HL-60 (cell line): ENCODE measurements around the gene CACNA1D.

ENCODE experiments used
- DNase-seq, 2 experiments: peaks; one replicate each; pipeline ENCODE4 v3.0.0-alpha.2; 2010 to 2020; ENCODE audit warnings: low read depth in 1 of 2, low spot score in 1 of 2
- H3K27ac ChIP-seq: fragments of 250-450 bp; sonication (Bioruptor Pico); replicated peaks from 2 replicates; pipeline ENCODE4 v1.5.1; 2020; ENCODE audit warnings: mild to moderate bottlenecking, moderate library complexity
- H3K27me3 ChIP-seq: fragments of 250-450 bp; sonication (Bioruptor Pico); 2 replicates; pipeline ENCODE4 v1.5.1; 2021; ENCODE audit warnings: mild to moderate bottlenecking, moderate library complexity; ENCODE audit not compliant: insufficient read depth, poor library complexity, severe bottlenecking
- H3K4me3 ChIP-seq: replicated peaks from 2 replicates; pipeline ENCODE4 v1.5.1; 2011; ENCODE audit warnings: mild to moderate bottlenecking, control low read depth, low read length; ENCODE audit not compliant: insufficient read depth
- CTCF ChIP-seq: IDR thresholded peaks from one replicate; pipeline ENCODE4 v1.5.1; 2011; ENCODE audit warnings: low read length, control low read depth, inconsistent platforms; ENCODE audit not compliant: insufficient read depth
- GABPA ChIP-seq: IDR thresholded peaks from 2 replicates; pipeline ENCODE4 v1.6.1; 2012; ENCODE audit warnings: low read depth
- POLR2AphosphoS5 ChIP-seq: IDR thresholded peaks from 2 replicates; pipeline ENCODE4 v1.6.1; 2012; ENCODE audit warnings: low read depth
- REST ChIP-seq: IDR thresholded peaks from 2 replicates; pipeline ENCODE4 v1.6.1; 2012; ENCODE audit warnings: low read depth; ENCODE audit not compliant: insufficient replicate concordance
- SPI1 ChIP-seq: IDR thresholded peaks from 2 replicates; pipeline ENCODE4 v1.6.1; 2012; ENCODE audit warnings: low read depth, mild to moderate bottlenecking, borderline replicate concordance

The CACNA1D gene

GRCh38 chr3:53616321-53616720 lies 121.9 kb downstream of the CACNA1D start:
- no peak for DNase-seq
- Histone ChIP-seq H3K27me3 (peaks cover 5% of the 10 kb centered on the region), H3K4me3 (no peak overlapping the region), H3K27ac (no peak overlapping the region)
- no peak for TF ChIP-seq CTCF
- TF ChIP-seq GABPA, result no peak
- TF ChIP-seq REST, result no peak
- no peak for TF ChIP-seq SPI1
- TF ChIP-seq POLR2AphosphoS5, result no peak

- TF ChIP-seq GABPA (no peak), REST (no peak), CTCF (no peak)
- DNase-seq, result no peak
- Histone ChIP-seq H3K4me3 (no peak overlapping the region), H3K27ac (no peak overlapping the region), H3K27me3 (peaks cover 10% of the 10 kb centered on the region)
These were observed 122.8 kb downstream of the CACNA1D start for GRCh38 chr3:53616971-53617892.

GRCh38 chr3:53617893-53618523 lies 123.6 kb downstream of the CACNA1D start:
- peaks cover 14% of the 10 kb centered on the region for H3K27me3 ChIP-seq
- H3K27ac ChIP-seq, result no peak overlapping the region
- TF ChIP-seq SPI1 (no peak), CTCF (no peak), REST (no peak), POLR2AphosphoS5 (no peak), GABPA (no peak)
- no peak overlapping the region for H3K4me3 ChIP-seq
- DNase-seq, result no peak
